ENCODE data around the gene MCF2L2.
"Not testable (repeated sequence)": the region's sequence is repeated elsewhere in the genome, so short reads cannot be mapped to it uniquely, and the experiment has no call there.

Gene MCF2L2

DNA sequence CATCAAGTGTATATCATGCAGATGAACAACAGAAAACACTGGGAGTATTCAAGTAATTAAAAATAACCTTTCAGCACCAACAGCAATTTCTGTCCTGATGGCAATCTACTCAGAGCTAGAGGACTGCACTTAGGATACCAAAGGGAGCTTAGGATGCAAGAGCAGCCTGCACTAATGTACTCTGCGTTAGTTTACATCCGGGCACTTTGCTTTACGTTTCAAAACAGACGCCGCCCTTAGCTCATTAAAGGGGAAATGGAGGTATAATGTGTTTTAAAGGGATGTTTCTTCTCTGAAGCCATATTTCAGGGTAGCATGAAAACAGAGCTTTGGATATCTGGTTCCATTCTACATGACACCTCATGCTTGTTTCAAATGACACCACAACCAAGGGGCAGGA, 189.4 kb downstream of the MCF2L2 start:
- H3K27me3 ChIP-seq (ENCODE audit: control insufficient read depth, insufficient read depth, low read length), result no peaks in the 10 kb centered on the region
- H3K4me3 ChIP-seq (ENCODE audit: low read depth, low read length), result no peak overlapping the region
- H3K27ac ChIP-seq (ENCODE audit: low read depth, low read length), result no peak overlapping the region
- peaks cover 26% of the 10 kb centered on the region for H3K9me3 ChIP-seq (ENCODE audit: control insufficient read depth, insufficient read depth, low read depth, low read length)
- no peak overlapping the region for H3K9ac ChIP-seq (ENCODE audit: low read length)
- no peaks in the 10 kb centered on the region for H3K36me3 ChIP-seq (ENCODE audit: control insufficient read depth, insufficient read depth, low read length)
- no peaks in the 10 kb centered on the region for H3K4me1 ChIP-seq (ENCODE audit: control insufficient read depth, insufficient read depth, low read length)

GRCh38 chr3:183233966-183234365, 194.5 kb downstream of the MCF2L2 start:
- H3K9ac ChIP-seq (ENCODE audit: low read length), result no peak overlapping the region

GRCh38 chr3:183230826-183231225, 197.6 kb downstream of the MCF2L2 start:
- H3K27me3 ChIP-seq (ENCODE audit: control insufficient read depth, insufficient read depth, low read length), result no peaks in the 10 kb centered on the region
- no peaks in the 10 kb centered on the region for H3K9me3 ChIP-seq (ENCODE audit: control insufficient read depth, insufficient read depth, low read depth, low read length)
- no peaks in the 10 kb centered on the region for H3K4me1 ChIP-seq (ENCODE audit: control insufficient read depth, insufficient read depth, low read length)
- H3K4me3 ChIP-seq (ENCODE audit: low read depth, low read length), result no peak overlapping the region
- no peak overlapping the region for H3K27ac ChIP-seq (ENCODE audit: low read depth, low read length)
- no peaks in the 10 kb centered on the region for H3K36me3 ChIP-seq (ENCODE audit: control insufficient read depth, insufficient read depth, low read length)
- H3K9ac ChIP-seq (ENCODE audit: low read length), result no peak overlapping the region

More at GRCh38 chr3:183233966-183234365, 194.5 kb downstream of the MCF2L2 start:
- Histone ChIP-seq H3K4me3 (ENCODE audit: low read depth, low read length) (no peak overlapping the region), H3K36me3 (ENCODE audit: control insufficient read depth, insufficient read depth, low read length) (no peaks in the 10 kb centered on the region), H3K9me3 (ENCODE audit: control insufficient read depth, insufficient read depth, low read depth, low read length) (0 out of 2 replicates have a peak, but pooled peaks cover 2% of the 10 kb centered on the region), H3K27me3 (ENCODE audit: control insufficient read depth, insufficient read depth, low read length) (no peaks in the 10 kb centered on the region), H3K27ac (ENCODE audit: low read depth, low read length) (no peak overlapping the region), H3K4me1 (ENCODE audit: control insufficient read depth, insufficient read depth, low read length) (no peaks in the 10 kb centered on the region)

DNA sequence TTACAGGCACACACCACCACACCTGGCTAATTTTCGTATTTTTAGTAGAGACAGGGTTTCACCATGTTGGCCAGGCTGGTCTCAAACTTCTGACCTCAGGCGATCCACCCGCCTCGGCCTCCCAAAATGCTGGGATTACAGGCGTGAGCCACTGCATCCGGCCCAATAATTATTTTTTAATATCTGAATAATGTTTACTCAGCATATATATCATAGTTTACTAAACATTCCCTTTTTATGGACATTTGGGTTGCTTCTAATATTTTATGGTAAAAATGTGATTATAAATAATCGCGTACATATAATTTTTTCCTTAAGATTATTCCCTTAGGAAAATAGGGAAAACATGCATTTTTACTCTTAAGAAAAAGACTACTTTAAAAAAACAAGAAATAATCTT, 198.2 kb downstream of the MCF2L2 start:
- H3K36me3 ChIP-seq (ENCODE audit: control insufficient read depth, insufficient read depth, low read length); H3K9me3 ChIP-seq (ENCODE audit: control insufficient read depth, insufficient read depth, low read depth, low read length); H3K27ac ChIP-seq (ENCODE audit: low read depth, low read length); H3K4me3 ChIP-seq (ENCODE audit: low read depth, low read length); H3K27me3 ChIP-seq (ENCODE audit: control insufficient read depth, insufficient read depth, low read length); H3K9ac ChIP-seq (ENCODE audit: low read length); H3K4me1 ChIP-seq (ENCODE audit: control insufficient read depth, insufficient read depth, low read length): not testable (repeated sequence)

DNA sequence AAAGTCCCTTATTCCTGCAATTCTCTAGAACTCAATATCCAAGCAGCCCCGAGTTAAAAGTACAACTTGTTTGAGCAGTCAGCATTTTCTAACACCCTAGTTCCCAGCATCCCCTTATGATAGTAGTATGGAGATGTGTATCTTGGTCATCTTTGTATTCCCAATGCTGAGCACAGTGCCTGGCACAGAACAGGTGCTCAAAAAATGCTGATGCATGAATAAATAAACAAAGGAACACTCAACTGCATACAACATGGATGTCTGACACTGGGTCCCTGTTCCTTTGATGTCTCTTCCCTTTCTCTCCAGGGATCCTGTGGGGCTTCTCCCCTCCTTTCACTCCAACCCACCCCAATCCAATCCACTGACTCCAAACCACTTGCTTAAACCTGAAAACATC, 199.2 kb downstream of the MCF2L2 start:
- no peaks in the 10 kb centered on the region for H3K36me3 ChIP-seq (ENCODE audit: control insufficient read depth, insufficient read depth, low read length)
- no peaks in the 10 kb centered on the region for H3K4me1 ChIP-seq (ENCODE audit: control insufficient read depth, insufficient read depth, low read length)
- H3K4me3 ChIP-seq (ENCODE audit: low read depth, low read length), result no peak overlapping the region
- no peaks in the 10 kb centered on the region for H3K9me3 ChIP-seq (ENCODE audit: control insufficient read depth, insufficient read depth, low read depth, low read length)
- H3K9ac ChIP-seq (ENCODE audit: low read length), result no peak overlapping the region
- H3K27me3 ChIP-seq (ENCODE audit: control insufficient read depth, insufficient read depth, low read length), result no peaks in the 10 kb centered on the region
- H3K27ac ChIP-seq (ENCODE audit: low read depth, low read length), result no peak overlapping the region

GRCh38 chr3:183227586-183227985, 200.8 kb downstream of the MCF2L2 start:
- no peak overlapping the region for H3K4me3 ChIP-seq (ENCODE audit: low read depth, low read length)
- H3K9ac ChIP-seq (ENCODE audit: low read length), result no peak overlapping the region
- H3K27ac ChIP-seq (ENCODE audit: low read depth, low read length), result no peak overlapping the region
- H3K27me3 ChIP-seq (ENCODE audit: control insufficient read depth, insufficient read depth, low read length), result no peaks in the 10 kb centered on the region
- no peaks in the 10 kb centered on the region for H3K36me3 ChIP-seq (ENCODE audit: control insufficient read depth, insufficient read depth, low read length)
- H3K9me3 ChIP-seq (ENCODE audit: control insufficient read depth, insufficient read depth, low read depth, low read length), result no peaks in the 10 kb centered on the region
- no peaks in the 10 kb centered on the region for H3K4me1 ChIP-seq (ENCODE audit: control insufficient read depth, insufficient read depth, low read length)

- Histone ChIP-seq H3K27ac (ENCODE audit: low read depth, low read length) (no peak overlapping the region), H3K36me3 (ENCODE audit: control insufficient read depth, insufficient read depth, low read length) (no peaks in the 10 kb centered on the region), H3K27me3 (ENCODE audit: control insufficient read depth, insufficient read depth, low read length) (no peaks in the 10 kb centered on the region), H3K4me1 (ENCODE audit: control insufficient read depth, insufficient read depth, low read length) (no peaks in the 10 kb centered on the region), H3K9me3 (ENCODE audit: control insufficient read depth, insufficient read depth, low read depth, low read length) (no peaks in the 10 kb centered on the region), H3K4me3 (ENCODE audit: low read depth, low read length) (no peak overlapping the region), H3K9ac (ENCODE audit: low read length) (no peak overlapping the region)
Observed at GRCh38 chr3:183226333-183226890, 202.0 kb downstream of the MCF2L2 start.

DNA sequence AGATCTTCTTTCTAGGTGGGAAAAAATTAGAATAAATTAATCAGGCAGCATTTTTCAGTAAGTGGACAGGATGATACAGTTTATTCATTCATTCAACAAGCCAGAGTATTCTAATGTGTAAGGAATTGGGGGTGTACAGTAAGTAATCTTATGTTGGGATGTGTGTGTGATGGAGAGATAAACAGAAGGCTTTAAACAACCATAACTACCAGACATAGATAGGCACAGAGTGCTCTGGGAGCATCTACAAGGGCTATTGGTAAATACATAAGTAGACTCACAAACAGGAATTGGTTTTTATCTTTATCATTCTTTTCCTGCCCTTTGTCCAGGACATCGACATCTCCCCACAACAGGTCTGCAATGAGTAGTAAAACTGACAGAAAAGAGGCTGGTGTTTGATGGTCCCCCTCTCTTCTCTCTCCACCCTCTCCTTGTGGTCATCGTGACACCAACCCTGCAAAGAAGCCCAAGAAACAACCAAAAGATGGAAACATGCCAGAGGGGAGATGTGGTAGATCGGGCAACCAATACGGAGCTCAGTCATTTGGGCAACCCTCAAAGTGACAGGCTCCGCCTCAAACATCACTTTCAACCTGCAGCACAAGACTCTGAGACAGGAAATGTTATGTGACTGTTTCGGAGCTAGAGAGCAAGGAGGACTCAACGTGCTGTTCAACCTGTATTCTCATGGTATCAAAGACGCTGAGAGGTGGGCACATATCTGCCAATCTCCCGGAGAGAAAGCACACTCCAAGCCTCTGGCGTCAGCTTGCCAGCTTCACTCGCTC, 204.0 kb downstream of the MCF2L2 start:
- Histone ChIP-seq H3K9me3 (ENCODE audit: control insufficient read depth, insufficient read depth, low read depth, low read length) (no peaks in the 10 kb centered on the region), H3K27ac (ENCODE audit: low read depth, low read length) (no peak overlapping the region), H3K9ac (ENCODE audit: low read length) (no peak overlapping the region), H3K36me3 (ENCODE audit: control insufficient read depth, insufficient read depth, low read length) (no peaks in the 10 kb centered on the region), H3K4me3 (ENCODE audit: low read depth, low read length) (no peak overlapping the region), H3K27me3 (ENCODE audit: control insufficient read depth, insufficient read depth, low read length) (no peaks in the 10 kb centered on the region), H3K4me1 (ENCODE audit: control insufficient read depth, insufficient read depth, low read length) (no peaks in the 10 kb centered on the region)

GRCh38 chr3:183222631-183223235, 205.7 kb downstream of the MCF2L2 start:
- Histone ChIP-seq H3K27me3 (ENCODE audit: control insufficient read depth, insufficient read depth, low read length) (no peaks in the 10 kb centered on the region), H3K9ac (ENCODE audit: low read length) (no peak overlapping the region), H3K27ac (ENCODE audit: low read depth, low read length) (no peak overlapping the region), H3K9me3 (ENCODE audit: control insufficient read depth, insufficient read depth, low read depth, low read length) (no peaks in the 10 kb centered on the region), H3K4me1 (ENCODE audit: control insufficient read depth, insufficient read depth, low read length) (no peaks in the 10 kb centered on the region), H3K36me3 (ENCODE audit: control insufficient read depth, insufficient read depth, low read length) (no peaks in the 10 kb centered on the region), H3K4me3 (ENCODE audit: low read depth, low read length) (no peak overlapping the region)

DNA sequence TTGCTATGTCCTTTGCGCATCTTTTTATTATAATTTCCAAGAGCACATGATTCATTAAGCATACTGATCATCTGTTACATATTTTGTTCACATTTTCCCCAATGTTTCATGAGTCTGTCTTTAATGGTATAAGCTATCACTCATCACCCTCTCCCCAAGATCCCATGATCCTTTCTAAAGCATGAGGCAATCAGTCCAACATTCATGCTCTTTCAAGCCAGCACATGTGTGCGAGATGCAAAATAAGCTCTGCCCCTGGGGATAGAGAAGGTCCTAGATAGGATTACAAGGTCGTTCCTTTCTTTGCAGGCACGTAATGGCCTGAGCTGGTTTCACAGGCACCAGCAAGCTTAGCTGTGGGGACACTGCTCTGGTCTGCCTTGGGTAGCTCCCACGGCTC, 207.6 kb downstream of the MCF2L2 start:
- Histone ChIP-seq H3K27me3 (ENCODE audit: control insufficient read depth, insufficient read depth, low read length) (no peaks in the 10 kb centered on the region), H3K9ac (ENCODE audit: low read length) (no peak overlapping the region), H3K9me3 (ENCODE audit: control insufficient read depth, insufficient read depth, low read depth, low read length) (no peaks in the 10 kb centered on the region), H3K4me3 (ENCODE audit: low read depth, low read length) (no peak overlapping the region), H3K36me3 (ENCODE audit: control insufficient read depth, insufficient read depth, low read length) (no peaks in the 10 kb centered on the region), H3K27ac (ENCODE audit: low read depth, low read length) (no peak overlapping the region), H3K4me1 (ENCODE audit: control insufficient read depth, insufficient read depth, low read length) (no peaks in the 10 kb centered on the region)

- Histone ChIP-seq H3K4me3 (ENCODE audit: low read depth, low read length) (no peak overlapping the region), H3K27ac (ENCODE audit: low read depth, low read length) (no peak overlapping the region), H3K27me3 (ENCODE audit: control insufficient read depth, insufficient read depth, low read length) (no peaks in the 10 kb centered on the region), H3K9ac (ENCODE audit: low read length) (no peak overlapping the region), H3K9me3 (ENCODE audit: control insufficient read depth, insufficient read depth, low read depth, low read length) (no peaks in the 10 kb centered on the region), H3K4me1 (ENCODE audit: control insufficient read depth, insufficient read depth, low read length) (no peaks in the 10 kb centered on the region), H3K36me3 (ENCODE audit: control insufficient read depth, insufficient read depth, low read length) (no peaks in the 10 kb centered on the region)
Observed at GRCh38 chr3:183218826-183219225, 209.6 kb downstream of the MCF2L2 start.

Measured in HUES6 (cell line).